K562 (cell line): ENCODE measurements around the gene KCNH3. TPM values are rescaled to one million over a fixed set of nuclear protein-coding genes. Genes with fewer than 3 reads are reported as not detected.

Source experiments
- ATAC-seq: fragments of 200-7000 bp; cut with Tn5 transposase; 3 replicates; pipeline ENCODE4 v1.9.1; 2020; ENCODE audit warnings: moderate library complexity
- BruUV-seq: library from RNA; stranded (reverse); fragments of 400-500 nt; replicated peaks from 2 replicates; lab custom pipeline; 2021; lab: Mats Ljungman, UMichigan
- CTCF ChIA-PET: fragments of 300-600 bp; formaldehyde crosslinking; extraction: SDS; loops from one replicate; lab custom pipeline; 2021; ENCODE audit warnings: low intra/inter-chr PET ratio; lab: Yijun Ruan, JAX
- POLR2A ChIA-PET: fragments of 300-600, 350-650 bp; sonication (Branson Sonifier 250); formaldehyde crosslinking; extraction: SDS; loops from one replicate; lab custom pipeline; 2021; ENCODE audit warnings: antibody characterized with exemption, inconsistent platforms; lab: Yijun Ruan, JAX
- DNase-seq, 4 experiments: peaks; one replicate each; pipeline versions ENCODE4 v3.0.0 to v3.0.0-alpha.2; 2011 to 2018; ENCODE audit warnings: low spot score in 3 of 4, mixed read lengths in 3 of 4; ENCODE audit errors: extremely low read depth in 1 of 4
- FAIRE-seq: peaks from 2 replicates; lab custom pipeline; 2011; peaks lifted over from hg19 to GRCh38; lab: Jason Lieb, UNC
- H2AFZ ChIP-seq: 2 replicates; pipeline ENCODE4 v1.6.0; 2011; ENCODE audit warnings: low read depth, low read length, control low read depth, inconsistent platforms
- H3K27ac ChIP-seq: fragments of 200-600 bp; 3 replicates; pipeline ENCODE4 v1.8.0; 2011; ENCODE audit warnings: low read depth, mild to moderate bottlenecking, control low read depth, inconsistent platforms, low read length, moderate library complexity, mixed read lengths; ENCODE audit errors: extremely low read depth
- H3K27me3 ChIP-seq, 2 experiments: fragments of 300-600 bp in 1 of 2; 2 replicates in 1 of 2; 3 replicates in 1 of 2; pipeline versions ENCODE4 v1.6.0 to v1.8.0; 2011; ENCODE audit warnings: inconsistent platforms in 2 of 2, low read length in 2 of 2, mild to moderate bottlenecking in 1 of 2, mixed read lengths in 1 of 2, moderate library complexity in 1 of 2; ENCODE audit not compliant: control insufficient read depth in 2 of 2, insufficient read depth in 2 of 2
- H3K36me3 ChIP-seq: fragments of 300-600 bp; 3 replicates; pipeline ENCODE4 v1.8.0; 2011; ENCODE audit warnings: mild to moderate bottlenecking, low read length, inconsistent platforms; ENCODE audit not compliant: control insufficient read depth, insufficient read depth
- H3K4me1 ChIP-seq, 2 experiments: fragments of 200-600 bp in 1 of 2; replicated peaks in 1 of 2; 2 replicates in 1 of 2; 3 replicates in 1 of 2; pipeline versions ENCODE4 v1.5.1 to v1.8.0; 2011; ENCODE audit warnings: inconsistent platforms in 2 of 2, low read length in 2 of 2, mild to moderate bottlenecking in 1 of 2, mixed read lengths in 1 of 2, moderate library complexity in 1 of 2; ENCODE audit not compliant: control insufficient read depth in 2 of 2, insufficient read depth in 2 of 2
- H3K4me2 ChIP-seq: 2 replicates; pipeline ENCODE4 v1.6.1; 2011; ENCODE audit warnings: low read length, control low read depth, inconsistent platforms, mixed read lengths; ENCODE audit not compliant: insufficient read depth
- H3K4me3 ChIP-seq: fragments of 200-600 bp; sonication (generic), shearing (Covaris generic); 2 replicates; pipeline ENCODE4 v1.5.1; 2016; ENCODE audit warnings: control low read depth, inconsistent platforms
- H3K79me2 ChIP-seq: fragments of 200-600 bp; 3 replicates; pipeline ENCODE4 v1.8.0; 2011; ENCODE audit warnings: low read length, inconsistent platforms; ENCODE audit not compliant: control insufficient read depth, insufficient read depth
- H3K9ac ChIP-seq, 2 experiments: 2 replicates each; pipeline versions ENCODE4 v1.6.0 to v1.6.1; 2011; ENCODE audit warnings: low read depth in 2 of 2, low read length in 2 of 2, control low read depth in 1 of 2, inconsistent platforms in 1 of 2, mild to moderate bottlenecking in 1 of 2, mixed read lengths in 1 of 2; ENCODE audit not compliant: insufficient read depth in 1 of 2
- H3K9me1 ChIP-seq: one replicate; pipeline ENCODE4 v1.6.0; 2011; ENCODE audit warnings: inconsistent platforms, mild to moderate bottlenecking, low read length, moderate library complexity; ENCODE audit not compliant: control insufficient read depth, insufficient read depth
- H3K9me3 ChIP-seq: replicated peaks from 2 replicates; pipeline ENCODE4 v1.5.1; 2011; ENCODE audit warnings: low read depth, low read length, inconsistent platforms; ENCODE audit not compliant: control insufficient read depth, insufficient read depth
- H4K20me1 ChIP-seq: replicated peaks from 2 replicates; pipeline ENCODE4 v1.6.1; 2011; ENCODE audit warnings: low read length, inconsistent platforms, mixed read lengths; ENCODE audit not compliant: control insufficient read depth, insufficient read depth
- BRF1 ChIP-seq: IDR thresholded peaks from 3 replicates; pipeline ENCODE4 v1.6.1; 2011; ENCODE audit warnings: borderline replicate concordance, mild to moderate bottlenecking; ENCODE audit not compliant: insufficient read length; ENCODE audit errors: extremely low read depth
- NBN ChIP-seq: fragments of 450-650 bp; IDR thresholded peaks from 2 replicates; pipeline ENCODE4 v1.6.1; 2016; ENCODE audit warnings: low read depth, mild to moderate bottlenecking
- NCOA1 ChIP-seq: fragments of 450-650 bp; IDR thresholded peaks from 2 replicates; pipeline ENCODE4 v1.6.1; 2016; ENCODE audit warnings: low read depth
- NCOR1 ChIP-seq: fragments of 450-650 bp; IDR thresholded peaks from 2 replicates; pipeline ENCODE4 v1.6.1; 2016; ENCODE audit warnings: mild to moderate bottlenecking, moderate library complexity
- NFE2L1 ChIP-seq: fragments of 450-650 bp; IDR thresholded peaks from 2 replicates; pipeline ENCODE4 v1.6.1; 2016; ENCODE audit warnings: missing genetic modification characterization, low read depth, mild to moderate bottlenecking, missing compliant biosample characterization, moderate library complexity, borderline replicate concordance
- PURB ChIP-seq: sonication (generic); formaldehyde crosslinking; IDR thresholded peaks from 2 replicates; pipeline ENCODE4 v1.9.0; 2021; ENCODE audit warnings: low read depth, mild to moderate bottlenecking, missing genetic modification reagents
- RBM22 ChIP-seq: fragments of 200-400 bp; formaldehyde crosslinking; IDR thresholded peaks from 2 replicates; pipeline ENCODE4 v1.6.1; 2018; ENCODE audit warnings: low read length, low read depth; ENCODE audit not compliant: poor library complexity, severe bottlenecking
- STAT5A ChIP-seq: IDR thresholded peaks from 2 replicates; pipeline ENCODE4 v1.6.1; 2012; ENCODE audit warnings: low read length, inconsistent platforms, borderline replicate concordance
- WGBS: fragments of 100-300 bp; shearing (Covaris generic); methylation state at CpG from one replicate; pipeline ENCODE4 v1.1.6; 2016; ENCODE audit warnings: low coverage, mixed read lengths; ENCODE audit not compliant: insufficient coverage; ENCODE audit errors: missing lambda C conversion rate; 5-methylcytosine and 5-hydroxymethylcytosine counted together
- in situ Hi-C: fragments of 300-500 bp; cut with MboI; formaldehyde crosslinking; loops from 4 replicates; pipeline ENCODE4 v1.15.0; 2018; ENCODE audit warnings: inconsistent platforms, mixed read lengths
- intact Hi-C: fragments of 100-400 bp; cut with micrococcal nuclease; formaldehyde crosslinking; loops from 2 replicates; pipeline ENCODE4 v1.14.2; 2022
- polyA plus RNA-seq, 8 experiments: library from polyadenylated mRNA; depleted of rRNA in 4 of 8; stranded (reverse) in 5 of 8; unstranded in 3 of 8; fragments of >200 nt; fragmentation: Nextera tagmentation in 2 of 8; fragmentation: Illumina TruSeq in 1 of 8; extraction: Ambion mirVana in 2 of 8; extraction: Trizol in 1 of 8; gene quantifications; 2 replicates each; pipeline versions ENCODE4 v1.2.1 to v1.2.3, GENCODE V29; 2011 to 2014; ENCODE audit warnings: inconsistent platforms in 1 of 8, missing spikeins in 1 of 8
- total RNA-seq, 7 experiments: library from RNA; depleted of rRNA in 6 of 7; stranded (reverse); fragments of >200 nt in 6 of 7; fragmentation: Illumina TruSeq in 2 of 7; extraction: Trizol in 2 of 7; gene quantifications; 2 replicates each; pipeline versions ENCODE4 v1.2.1 to v1.2.3, GENCODE V29; 2011 to 2021; ENCODE audit warnings: low replicate concordance in 1 of 7
- TF ChIP-seq, protein P1 (sequence below): sonication (generic); formaldehyde crosslinking; IDR thresholded peaks from 2 replicates; pipeline ENCODE4 v1.8.0; 2022; ENCODE audit warnings: mild to moderate bottlenecking, missing genetic modification reagents, borderline replicate concordance
- TF ChIP-seq, protein P2 (sequence below): fragments of 450-650 bp; IDR thresholded peaks from 2 replicates; pipeline ENCODE4 v1.6.1; 2016

KCNH3 gene
- total and polyA plus RNA-seq, 9 of the 15 experiments (the other 6 are each of a cell fraction or from before 2014, with no cell fraction given), result 0.01 to 0.09 TPM; not detected in 7

DNA sequence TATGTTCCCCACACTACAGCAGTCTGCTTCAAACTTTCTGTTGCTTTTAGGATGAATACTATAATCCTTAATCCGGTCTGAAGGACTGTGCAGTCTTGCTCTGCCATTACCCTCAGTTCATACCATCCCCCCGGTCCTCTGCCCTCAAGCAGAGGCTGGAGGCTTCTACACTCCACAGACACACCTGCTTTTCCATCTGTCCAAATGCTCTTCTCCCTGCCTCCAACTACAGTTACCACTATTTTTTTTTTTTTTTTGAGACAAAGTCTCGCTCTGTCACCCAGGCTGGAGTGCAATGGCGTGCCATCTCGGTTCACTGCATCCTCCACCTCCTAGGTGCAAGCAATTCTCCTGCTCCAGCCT lies 19.3 kb upstream of the KCNH3 start (continued):
- TF ChIP-seq, protein P1, sequence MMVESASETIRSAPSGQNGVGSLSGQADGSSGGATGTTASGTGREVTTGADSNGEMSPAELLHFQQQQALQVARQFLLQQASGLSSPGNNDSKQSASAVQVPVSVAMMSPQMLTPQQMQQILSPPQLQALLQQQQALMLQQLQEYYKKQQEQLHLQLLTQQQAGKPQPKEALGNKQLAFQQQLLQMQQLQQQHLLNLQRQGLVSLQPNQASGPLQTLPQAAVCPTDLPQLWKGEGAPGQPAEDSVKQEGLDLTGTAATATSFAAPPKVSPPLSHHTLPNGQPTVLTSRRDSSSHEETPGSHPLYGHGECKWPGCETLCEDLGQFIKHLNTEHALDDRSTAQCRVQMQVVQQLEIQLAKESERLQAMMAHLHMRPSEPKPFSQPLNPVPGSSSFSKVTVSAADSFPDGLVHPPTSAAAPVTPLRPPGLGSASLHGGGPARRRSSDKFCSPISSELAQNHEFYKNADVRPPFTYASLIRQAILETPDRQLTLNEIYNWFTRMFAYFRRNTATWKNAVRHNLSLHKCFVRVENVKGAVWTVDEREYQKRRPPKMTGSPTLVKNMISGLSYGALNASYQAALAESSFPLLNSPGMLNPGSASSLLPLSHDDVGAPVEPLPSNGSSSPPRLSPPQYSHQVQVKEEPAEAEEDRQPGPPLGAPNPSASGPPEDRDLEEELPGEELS (CRISPR knock-in tag), result no peak
- no peak for TF ChIP-seq NBN
- no peak for TF ChIP-seq STAT5A
- TF ChIP-seq PURB (CRISPR knock-in tag), result no peak
- TF ChIP-seq, protein P2, sequence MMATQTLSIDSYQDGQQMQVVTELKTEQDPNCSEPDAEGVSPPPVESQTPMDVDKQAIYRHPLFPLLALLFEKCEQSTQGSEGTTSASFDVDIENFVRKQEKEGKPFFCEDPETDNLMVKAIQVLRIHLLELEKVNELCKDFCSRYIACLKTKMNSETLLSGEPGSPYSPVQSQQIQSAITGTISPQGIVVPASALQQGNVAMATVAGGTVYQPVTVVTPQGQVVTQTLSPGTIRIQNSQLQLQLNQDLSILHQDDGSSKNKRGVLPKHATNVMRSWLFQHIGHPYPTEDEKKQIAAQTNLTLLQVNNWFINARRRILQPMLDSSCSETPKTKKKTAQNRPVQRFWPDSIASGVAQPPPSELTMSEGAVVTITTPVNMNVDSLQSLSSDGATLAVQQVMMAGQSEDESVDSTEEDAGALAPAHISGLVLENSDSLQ, result no peak
- TF ChIP-seq NFE2L1 (tag), result no peak
- no peak for TF ChIP-seq NCOA1
- no peak for TF ChIP-seq RBM22

DNA sequence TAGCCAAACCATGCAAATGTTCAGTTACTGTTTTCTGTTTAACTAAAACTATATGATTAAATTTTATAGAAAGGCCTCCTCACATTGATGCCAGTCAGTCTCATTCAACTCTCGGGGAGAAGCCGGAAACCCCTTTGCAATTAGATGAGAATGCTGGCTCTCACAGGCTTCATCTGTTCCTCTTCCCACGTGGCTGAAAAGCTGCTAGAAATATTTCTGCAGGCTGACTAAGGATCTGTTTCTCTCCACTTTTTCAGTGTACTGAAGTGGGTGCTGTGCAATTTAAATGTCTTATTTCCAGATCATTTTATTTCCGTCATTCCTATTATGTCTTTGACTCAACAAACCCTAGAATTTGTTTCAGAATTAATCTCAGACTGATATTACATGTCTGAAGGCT lies 17.4 kb upstream of the KCNH3 start:
- CTCF ChIA-PET, result no interaction called here
- FAIRE-seq (no peak), DNase-seq (no peak), ATAC-seq (no peak)
- no peak overlapping the region for H3K27ac ChIP-seq
- in situ Hi-C loops (loop anchor here (5.0 kb wide), 1 partner anchor 234 kb away; no protein-coding TSS in a partner anchor), intact Hi-C loops (no loop called here)
- no peaks in the 10 kb centered on the region for H3K9me1 ChIP-seq
- no peak for TF ChIP-seq NCOR1
- TF ChIP-seq BRF1, result no peak
- no TSS peak for BruUV-seq
- no peaks in the 10 kb centered on the region for H3K27me3 ChIP-seq
- H3K4me3 ChIP-seq, result no peak overlapping the region
- no peaks in the 10 kb centered on the region for H4K20me1 ChIP-seq
- POLR2A ChIA-PET, result no interaction called here
- H3K79me2 ChIP-seq, result no peaks in the 10 kb centered on the region
- H3K4me2 ChIP-seq, result no peak overlapping the region
- 74% methylated on average over 4 of the region's 4 CpGs for WGBS
- H3K9ac ChIP-seq, result no peak overlapping the region
- no peaks in the 10 kb centered on the region for H3K4me1 ChIP-seq
- H3K9me3 ChIP-seq, result no peaks in the 10 kb centered on the region
- H3K36me3 ChIP-seq, result peaks cover 32% of the 10 kb centered on the region
- no peak overlapping the region for H2AFZ ChIP-seq
